WI38 (cell line): ENCODE results near the gene FAM83C.

Experiments
- H3K4me3 ChIP-seq: 2 replicates; pipeline ENCODE4 v1.5.1; 2011; ENCODE audit warnings: low read depth, mild to moderate bottlenecking, control low read depth, low read length
- TF ChIP-seq, protein P1 (sequence below): IDR thresholded peaks from 2 replicates; pipeline ENCODE4 v1.5.1; 2012; ENCODE audit warnings: low read depth, mild to moderate bottlenecking, control low read depth, low read length

Gene FAM83C

DNA sequence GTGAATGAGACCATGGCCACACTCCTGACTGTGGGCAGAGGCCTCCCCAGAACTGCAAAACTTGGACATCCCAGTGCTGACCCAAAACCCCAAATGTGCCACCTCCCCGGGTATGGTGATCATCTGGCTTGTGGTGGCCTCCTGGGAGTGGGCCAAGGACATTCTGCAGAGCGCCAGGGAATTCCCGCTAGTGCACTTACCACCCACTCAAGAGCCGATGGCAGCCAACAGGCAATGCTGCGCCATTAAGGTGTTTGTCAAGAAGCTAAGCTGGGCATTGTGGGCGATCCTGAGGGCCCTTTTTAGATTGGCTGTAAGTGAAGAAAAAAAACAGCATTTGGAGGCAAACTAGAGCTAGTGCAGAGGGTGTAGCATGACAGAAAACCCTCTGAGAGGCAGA lies 56.3 kb downstream of the FAM83C start:
- no peak overlapping the region for H3K4me3 ChIP-seq
- TF ChIP-seq, protein P1, sequence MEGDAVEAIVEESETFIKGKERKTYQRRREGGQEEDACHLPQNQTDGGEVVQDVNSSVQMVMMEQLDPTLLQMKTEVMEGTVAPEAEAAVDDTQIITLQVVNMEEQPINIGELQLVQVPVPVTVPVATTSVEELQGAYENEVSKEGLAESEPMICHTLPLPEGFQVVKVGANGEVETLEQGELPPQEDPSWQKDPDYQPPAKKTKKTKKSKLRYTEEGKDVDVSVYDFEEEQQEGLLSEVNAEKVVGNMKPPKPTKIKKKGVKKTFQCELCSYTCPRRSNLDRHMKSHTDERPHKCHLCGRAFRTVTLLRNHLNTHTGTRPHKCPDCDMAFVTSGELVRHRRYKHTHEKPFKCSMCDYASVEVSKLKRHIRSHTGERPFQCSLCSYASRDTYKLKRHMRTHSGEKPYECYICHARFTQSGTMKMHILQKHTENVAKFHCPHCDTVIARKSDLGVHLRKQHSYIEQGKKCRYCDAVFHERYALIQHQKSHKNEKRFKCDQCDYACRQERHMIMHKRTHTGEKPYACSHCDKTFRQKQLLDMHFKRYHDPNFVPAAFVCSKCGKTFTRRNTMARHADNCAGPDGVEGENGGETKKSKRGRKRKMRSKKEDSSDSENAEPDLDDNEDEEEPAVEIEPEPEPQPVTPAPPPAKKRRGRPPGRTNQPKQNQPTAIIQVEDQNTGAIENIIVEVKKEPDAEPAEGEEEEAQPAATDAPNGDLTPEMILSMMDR: no peak
